Measurements from ENCODE around the gene C9orf78. TPM values are rescaled to one million over a fixed set of nuclear protein-coding genes. Genes with fewer than 3 reads are reported as not detected.
A peak's percentile ranks its signal among the peaks of the same experiment; 100 is the strongest.

Gene C9orf78
- total and polyA plus RNA-seq, 9 of the 15 experiments (the other 6 are each of a cell fraction or from before 2014, with no cell fraction given): 94.6 to 266 (median 202) TPM

- TF ChIP-seq, protein P1, sequence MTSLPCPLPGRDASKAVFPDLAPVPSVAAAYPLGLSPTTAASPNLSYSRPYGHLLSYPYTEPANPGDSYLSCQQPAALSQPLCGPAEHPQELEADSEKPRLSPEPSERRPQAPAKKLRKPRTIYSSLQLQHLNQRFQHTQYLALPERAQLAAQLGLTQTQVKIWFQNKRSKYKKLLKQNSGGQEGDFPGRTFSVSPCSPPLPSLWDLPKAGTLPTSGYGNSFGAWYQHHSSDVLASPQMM (CRISPR knock-in tag; IDR thresholded peaks at IDR 0.05): no peak
- no peak for TF ChIP-seq RB1 (IDR thresholded peaks at IDR 0.05; ENCODE audit: low read depth)
- TF ChIP-seq TCFL5 (CRISPR knock-in tag; conservative IDR thresholded peaks at IDR 0.05): no peak
- TF ChIP-seq DIDO1 (tag; IDR thresholded peaks at IDR 0.05; ENCODE audit: low read depth): no peak
- TF ChIP-seq EHMT2 (IDR thresholded peaks at IDR 0.05): no peak
- no peak for TF ChIP-seq SNRNP70 (optimal IDR thresholded peaks at IDR 0.05; ENCODE audit: low read depth, low read length)
- TF ChIP-seq ZNF57 (CRISPR knock-in tag; IDR thresholded peaks at IDR 0.05): no peak
- TF ChIP-seq NR3C1 (CRISPR knock-in tag; IDR thresholded peaks at IDR 0.05): no peak
- TF ChIP-seq U2AF1 (optimal IDR thresholded peaks at IDR 0.05; ENCODE audit: low read depth, low read length): no peak
- TF ChIP-seq MEIS2 (IDR thresholded peaks at IDR 0.05; ENCODE audit: partially characterized antibody): peak; percentile 32
- no peak for TF ChIP-seq NR0B1 (IDR thresholded peaks at IDR 0.05; ENCODE audit: partially characterized antibody)
- TF ChIP-seq SAFB2 (IDR thresholded peaks at IDR 0.05; ENCODE audit: borderline replicate concordance, low read depth, low read length, severe bottlenecking): no peak
- 0 out of 2 replicates have a peak, but pooled peaks have one; percentile 27 for TF ChIP-seq POLR2G (IDR thresholded peaks at IDR 0.05; ENCODE audit: low read depth, low read length)
- TF ChIP-seq, protein P2, sequence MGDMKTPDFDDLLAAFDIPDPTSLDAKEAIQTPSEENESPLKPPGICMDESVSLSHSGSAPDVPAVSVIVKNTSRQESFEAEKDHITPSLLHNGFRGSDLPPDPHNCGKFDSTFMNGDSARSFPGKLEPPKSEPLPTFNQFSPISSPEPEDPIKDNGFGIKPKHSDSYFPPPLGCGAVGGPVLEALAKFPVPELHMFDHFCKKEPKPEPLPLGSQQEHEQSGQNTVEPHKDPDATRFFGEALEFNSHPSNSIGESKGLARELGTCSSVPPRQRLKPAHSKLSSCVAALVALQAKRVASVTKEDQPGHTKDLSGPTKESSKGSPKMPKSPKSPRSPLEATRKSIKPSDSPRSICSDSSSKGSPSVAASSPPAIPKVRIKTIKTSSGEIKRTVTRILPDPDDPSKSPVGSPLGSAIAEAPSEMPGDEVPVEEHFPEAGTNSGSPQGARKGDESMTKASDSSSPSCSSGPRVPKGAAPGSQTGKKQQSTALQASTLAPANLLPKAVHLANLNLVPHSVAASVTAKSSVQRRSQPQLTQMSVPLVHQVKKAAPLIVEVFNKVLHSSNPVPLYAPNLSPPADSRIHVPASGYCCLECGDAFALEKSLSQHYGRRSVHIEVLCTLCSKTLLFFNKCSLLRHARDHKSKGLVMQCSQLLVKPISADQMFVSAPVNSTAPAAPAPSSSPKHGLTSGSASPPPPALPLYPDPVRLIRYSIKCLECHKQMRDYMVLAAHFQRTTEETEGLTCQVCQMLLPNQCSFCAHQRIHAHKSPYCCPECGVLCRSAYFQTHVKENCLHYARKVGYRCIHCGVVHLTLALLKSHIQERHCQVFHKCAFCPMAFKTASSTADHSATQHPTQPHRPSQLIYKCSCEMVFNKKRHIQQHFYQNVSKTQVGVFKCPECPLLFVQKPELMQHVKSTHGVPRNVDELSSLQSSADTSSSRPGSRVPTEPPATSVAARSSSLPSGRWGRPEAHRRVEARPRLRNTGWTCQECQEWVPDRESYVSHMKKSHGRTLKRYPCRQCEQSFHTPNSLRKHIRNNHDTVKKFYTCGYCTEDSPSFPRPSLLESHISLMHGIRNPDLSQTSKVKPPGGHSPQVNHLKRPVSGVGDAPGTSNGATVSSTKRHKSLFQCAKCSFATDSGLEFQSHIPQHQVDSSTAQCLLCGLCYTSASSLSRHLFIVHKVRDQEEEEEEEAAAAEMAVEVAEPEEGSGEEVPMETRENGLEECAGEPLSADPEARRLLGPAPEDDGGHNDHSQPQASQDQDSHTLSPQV (IDR thresholded peaks at IDR 0.05): no peak
- TF ChIP-seq KDM1A (IDR thresholded peaks at IDR 0.05): no peak
- TF ChIP-seq, protein P3, sequence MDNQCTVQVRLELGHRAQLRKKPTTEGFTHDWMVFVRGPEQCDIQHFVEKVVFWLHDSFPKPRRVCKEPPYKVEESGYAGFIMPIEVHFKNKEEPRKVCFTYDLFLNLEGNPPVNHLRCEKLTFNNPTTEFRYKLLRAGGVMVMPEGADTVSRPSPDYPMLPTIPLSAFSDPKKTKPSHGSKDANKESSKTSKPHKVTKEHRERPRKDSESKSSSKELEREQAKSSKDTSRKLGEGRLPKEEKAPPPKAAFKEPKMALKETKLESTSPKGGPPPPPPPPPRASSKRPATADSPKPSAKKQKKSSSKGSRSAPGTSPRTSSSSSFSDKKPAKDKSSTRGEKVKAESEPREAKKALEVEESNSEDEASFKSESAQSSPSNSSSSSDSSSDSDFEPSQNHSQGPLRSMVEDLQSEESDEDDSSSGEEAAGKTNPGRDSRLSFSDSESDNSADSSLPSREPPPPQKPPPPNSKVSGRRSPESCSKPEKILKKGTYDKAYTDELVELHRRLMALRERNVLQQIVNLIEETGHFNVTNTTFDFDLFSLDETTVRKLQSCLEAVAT (IDR thresholded peaks at IDR 0.05): no peak
- no peak for TF ChIP-seq SETDB1 (IDR thresholded peaks at IDR 0.05; ENCODE audit: low read length)
- TF ChIP-seq, protein P4, sequence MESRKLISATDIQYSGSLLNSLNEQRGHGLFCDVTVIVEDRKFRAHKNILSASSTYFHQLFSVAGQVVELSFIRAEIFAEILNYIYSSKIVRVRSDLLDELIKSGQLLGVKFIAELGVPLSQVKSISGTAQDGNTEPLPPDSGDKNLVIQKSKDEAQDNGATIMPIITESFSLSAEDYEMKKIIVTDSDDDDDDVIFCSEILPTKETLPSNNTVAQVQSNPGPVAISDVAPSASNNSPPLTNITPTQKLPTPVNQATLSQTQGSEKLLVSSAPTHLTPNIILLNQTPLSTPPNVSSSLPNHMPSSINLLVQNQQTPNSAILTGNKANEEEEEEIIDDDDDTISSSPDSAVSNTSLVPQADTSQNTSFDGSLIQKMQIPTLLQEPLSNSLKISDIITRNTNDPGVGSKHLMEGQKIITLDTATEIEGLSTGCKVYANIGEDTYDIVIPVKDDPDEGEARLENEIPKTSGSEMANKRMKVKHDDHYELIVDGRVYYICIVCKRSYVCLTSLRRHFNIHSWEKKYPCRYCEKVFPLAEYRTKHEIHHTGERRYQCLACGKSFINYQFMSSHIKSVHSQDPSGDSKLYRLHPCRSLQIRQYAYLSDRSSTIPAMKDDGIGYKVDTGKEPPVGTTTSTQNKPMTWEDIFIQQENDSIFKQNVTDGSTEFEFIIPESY (CRISPR knock-in tag; IDR thresholded peaks at IDR 0.05): no peak
- TF ChIP-seq POLR2A (conservative IDR thresholded peaks at IDR 0.05): 0 out of 2 replicates have a peak, but pooled peaks have one; percentile 18
- TF ChIP-seq SIX5 (IDR thresholded peaks at IDR 0.05; ENCODE audit: borderline replicate concordance in 1 of 2, insufficient read depth in 1 of 2, low read depth in 1 of 2, low read length in 2 of 2): no peak
- no peak for TF ChIP-seq ESRRA (IDR thresholded peaks at IDR 0.05; ENCODE audit: borderline replicate concordance, low read depth)
Observed at GRCh38 chr9:129813661-129814060, 21.4 kb downstream of the C9orf78 start (continued).
